GM10248 (cell line): ENCODE measurements around the gene THBS1.

Experiments used
- CTCF ChIA-PET: fragments of 300-600 bp; sonication (Branson Sonifier 250); formaldehyde crosslinking; extraction: SDS; loops from one replicate; lab custom pipeline; 2021; ENCODE audit warnings: antibody characterized with exemption; lab: Yijun Ruan, JAX
- POLR2A ChIA-PET: fragments of 350-650 bp; sonication (Branson Sonifier 250); formaldehyde crosslinking; extraction: SDS; loops from one replicate; lab custom pipeline; 2020; ENCODE audit warnings: antibody characterized with exemption; lab: Yijun Ruan, JAX
- DNase-seq: peaks from one replicate; pipeline ENCODE4 v3.0.0; 2012; ENCODE audit errors: extremely low spot score
- CTCF ChIP-seq: IDR thresholded peaks from 2 replicates; pipeline ENCODE4 v1.5.1; 2012; ENCODE audit warnings: mild to moderate bottlenecking, low read depth; ENCODE audit errors: extremely low read depth, missing control alignments, control extremely low read depth

Gene THBS1

GRCh38 chr15:39589815-39590644, 9.2 kb downstream of the THBS1 start:
- POLR2A ChIA-PET, result no interaction called here
- CTCF ChIA-PET, result interaction anchor here (1.1 to 1.5 kb wide), 2 partner anchors 167 to 178 kb away, joined by 3 to 4 read pairs; no protein-coding TSS in a partner anchor
- no peak for DNase-seq
- TF ChIP-seq CTCF, result no peak

GRCh38 chr15:39591141-39591895, 10.4 kb downstream of the THBS1 start:
- POLR2A ChIA-PET, result no interaction called here
- no peak for TF ChIP-seq CTCF
- CTCF ChIA-PET, result interaction anchor here (1.1 to 1.5 kb wide), 5 partner anchors 9 to 892 kb away, joined by 3 to 5 read pairs (median 3); no protein-coding TSS in a partner anchor
- no peak for DNase-seq

GRCh38 chr15:39591896-39592315, 11.0 kb downstream of the THBS1 start:
- no peak for DNase-seq
- ChIA-PET CTCF (interaction anchor here (1.1 to 1.5 kb wide), 4 partner anchors 9 to 893 kb away, joined by 3 to 5 read pairs (median 4); no protein-coding TSS in a partner anchor), POLR2A (no interaction called here)
- TF ChIP-seq CTCF, result no peak

GRCh38 chr15:39592500-39592899, 11.6 kb downstream of the THBS1 start:
- POLR2A ChIA-PET, result no interaction called here

GRCh38 chr15:39593071-39593655, 12.3 kb downstream of the THBS1 start:
- TF ChIP-seq CTCF, result no peak
- ChIA-PET POLR2A (no interaction called here), CTCF (interaction anchor here (0.9 to 4.0 kb wide), 4 partner anchors 11 to 164 kb away, joined by 3 to 18 read pairs (median 8); partner anchors contain the start of gene THBS1)
- DNase-seq, result no peak

More at GRCh38 chr15:39592500-39592899, 11.6 kb downstream of the THBS1 start:
- CTCF ChIA-PET, result no interaction called here
- DNase-seq, result no peak
- TF ChIP-seq CTCF, result no peak
